ENCODE measurements around the gene ELAC2. TPM values are rescaled to one million over a fixed set of nuclear protein-coding genes. Genes with fewer than 3 reads are reported as not detected.

Gene ELAC2
- total and polyA plus RNA-seq, 2 of the 4 experiments (the other 2 are of a cell fraction), result 75.2 to 80.7 TPM

- no peak overlapping the region for H3K14ac ChIP-seq (replicated peaks; ENCODE audit: low read depth, low read length)
- no peak overlapping the region for H3K4me3 ChIP-seq (ENCODE audit: insufficient read depth, low read depth, low read length)
- no peak overlapping the region for H2AK9ac ChIP-seq (replicated peaks; ENCODE audit: low read depth, low read length, poor library complexity)
- no peaks in the 10 kb centered on the region for H3K27me3 ChIP-seq (ENCODE audit: control insufficient read depth, insufficient read depth, low read length)
- dilution Hi-C loops (cut with HindIII; ENCODE audit: low sequenced_read_pairs, unreplicated experiment), result no loop called here
- H2AFZ ChIP-seq (replicated peaks; ENCODE audit: low read length, poor library complexity), result no peak overlapping the region
- H3K4ac ChIP-seq (ENCODE audit: low read depth, low read length), result no peak overlapping the region
- no peak overlapping the region for H2BK20ac ChIP-seq (ENCODE audit: low read depth, low read length)
- no peak overlapping the region for H2BK15ac ChIP-seq (ENCODE audit: low read depth, low read length)
- no peaks in the 10 kb centered on the region for H3K9me3 ChIP-seq (ENCODE audit: control insufficient read depth, insufficient read depth, low read length)
- H3K4me2 ChIP-seq (ENCODE audit: low read depth, low read length), result no peak overlapping the region
- no peak overlapping the region for H2AK5ac ChIP-seq (ENCODE audit: low read depth, low read length)
- in situ Hi-C loops (cut with MboI; ENCODE audit: low sequenced_read_pairs), result no loop called here
- 71% methylated on average over 1 of the region's 5 CpGs; no CpG with 5 or more reads in 1 of the 2 experiments for WGBS, 2 experiments (ENCODE audit: extremely low coverage in 2 of 2, insufficient read length in 1 of 2)
- H4K91ac ChIP-seq (ENCODE audit: insufficient read depth, low read depth, low read length), result no peak overlapping the region
- TF ChIP-seq BHLHE40 (IDR thresholded peaks at IDR 0.05; ENCODE audit: low read depth, low read length) (no peak), CHD1 (IDR thresholded peaks at IDR 0.05; ENCODE audit: low read depth, low read length) (no peak), CEBPB (IDR thresholded peaks at IDR 0.05; ENCODE audit: low read depth, low read length) (no peak), NFE2L2 (IDR thresholded peaks at IDR 0.05; ENCODE audit: low read depth, low read length) (no peak), POLR2A (IDR thresholded peaks at IDR 0.05; ENCODE audit: low read depth, low read length) (no peak), MXI1 (IDR thresholded peaks at IDR 0.05; ENCODE audit: borderline replicate concordance, low read depth, low read length) (no peak), RAD21 (IDR thresholded peaks at IDR 0.05; ENCODE audit: low read length) (no peak), CTCF (conservative IDR thresholded peaks at IDR 0.05; ENCODE audit: low read depth, low read length) (no peak), FOS (IDR thresholded peaks at IDR 0.05; ENCODE audit: low read depth, low read length) (no peak), ELK1 (IDR thresholded peaks at IDR 0.05; ENCODE audit: borderline replicate concordance, low read depth, low read length) (no peak)
- TF ChIP-seq, protein P1, sequence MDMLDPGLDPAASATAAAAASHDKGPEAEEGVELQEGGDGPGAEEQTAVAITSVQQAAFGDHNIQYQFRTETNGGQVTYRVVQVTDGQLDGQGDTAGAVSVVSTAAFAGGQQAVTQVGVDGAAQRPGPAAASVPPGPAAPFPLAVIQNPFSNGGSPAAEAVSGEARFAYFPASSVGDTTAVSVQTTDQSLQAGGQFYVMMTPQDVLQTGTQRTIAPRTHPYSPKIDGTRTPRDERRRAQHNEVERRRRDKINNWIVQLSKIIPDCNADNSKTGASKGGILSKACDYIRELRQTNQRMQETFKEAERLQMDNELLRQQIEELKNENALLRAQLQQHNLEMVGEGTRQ (IDR thresholded peaks at IDR 0.05; ENCODE audit: low read depth, low read length), result no peak
- ATAC-seq (ENCODE audit: low read depth) (no peak), DNase-seq (no peak)
- ChIA-PET CTCF (no interaction called here), POLR2A (ENCODE audit: unreplicated experiment) (no interaction called here)
- no peak overlapping the region for H3K27ac ChIP-seq (ENCODE audit: insufficient read depth, low read length)
- BruUV-seq (replicated peaks), result no TSS peak
- no peak overlapping the region for H2BK120ac ChIP-seq (ENCODE audit: low read depth, low read length)
- H4K8ac ChIP-seq (ENCODE audit: low read depth in 2 of 2, low read length in 2 of 2), result no peak overlapping the region
- H3K9ac ChIP-seq (ENCODE audit: low read depth, low read length), result no peak overlapping the region
- 0 out of 2 replicates have a peak, but pooled peaks cover 2% of the 10 kb centered on the region for H3K9me1 ChIP-seq (ENCODE audit: insufficient read depth, low read length)
- no peak overlapping the region for H2BK5ac ChIP-seq (ENCODE audit: low read depth, low read length, poor library complexity, severe bottlenecking)
- intact Hi-C loops (cut with micrococcal nuclease), result no loop called here
- no peak overlapping the region for H3K56ac ChIP-seq (ENCODE audit: extremely low read depth, insufficient read depth, low read length)
- no peaks in the 10 kb centered on the region; the same call in 1 of the 2 replicates for H3K4me1 ChIP-seq (ENCODE audit: control insufficient read depth, insufficient read depth, low read length)
- H4K20me1 ChIP-seq (ENCODE audit: insufficient read depth, low read length), result no peaks in the 10 kb centered on the region
- no peak overlapping the region for H4K5ac ChIP-seq (ENCODE audit: low read depth, low read length)
- H3K18ac ChIP-seq (ENCODE audit: low read depth, low read length), result no peak overlapping the region
- H3K79me1 ChIP-seq (ENCODE audit: low read depth in 1 of 2, low read length in 2 of 2), result no peaks in the 10 kb centered on the region
- H3K36me3 ChIP-seq (ENCODE audit: control insufficient read depth, insufficient read depth, low read length), result no peaks in the 10 kb centered on the region
- no peak overlapping the region for H3K23ac ChIP-seq (ENCODE audit: low read depth, low read length)
Measured at GRCh38 chr17:12964162-12964561, 53.7 kb downstream of the ELAC2 start.
